ENCODE measurements around the gene SYCN.

The SYCN gene

DNA sequence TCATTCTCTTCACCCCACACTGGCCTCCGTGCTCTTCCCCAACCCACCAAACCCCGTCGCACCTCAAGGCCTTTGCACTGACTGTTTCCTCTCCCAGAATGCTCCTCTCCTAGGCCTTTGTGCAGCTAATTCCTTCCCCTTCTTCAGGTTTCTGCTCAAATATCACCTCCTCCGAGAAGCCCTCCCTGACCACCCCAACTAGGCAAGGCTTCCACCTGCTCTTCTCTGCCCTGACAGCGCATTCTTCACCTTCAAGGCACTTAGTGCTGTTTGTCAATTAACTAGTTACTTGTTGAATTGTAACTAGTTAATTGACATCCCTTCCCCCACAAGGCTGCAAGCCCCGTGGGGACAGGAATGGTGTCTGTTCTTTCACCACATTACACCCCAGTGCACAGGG is 15.1 kb downstream of the SYCN start:
- Histone ChIP-seq H3K9me3 (no peaks in the 10 kb centered on the region), H3K4me1 (no peaks in the 10 kb centered on the region), H3K36me3 (no peaks in the 10 kb centered on the region), H3K27me3 (peaks cover 0 to 30% of the 10 kb centered on the region in 2 donors), H3K4me3 (no peak overlapping the region), H3K27ac (no peak overlapping the region)
- intact Hi-C loops (cut with DNase I; ENCODE audit: low total_unique reads), result loop anchor here (5.0 kb wide), 1 partner anchor 67 kb away; no protein-coding TSS in a partner anchor
- TF ChIP-seq, protein P1, sequence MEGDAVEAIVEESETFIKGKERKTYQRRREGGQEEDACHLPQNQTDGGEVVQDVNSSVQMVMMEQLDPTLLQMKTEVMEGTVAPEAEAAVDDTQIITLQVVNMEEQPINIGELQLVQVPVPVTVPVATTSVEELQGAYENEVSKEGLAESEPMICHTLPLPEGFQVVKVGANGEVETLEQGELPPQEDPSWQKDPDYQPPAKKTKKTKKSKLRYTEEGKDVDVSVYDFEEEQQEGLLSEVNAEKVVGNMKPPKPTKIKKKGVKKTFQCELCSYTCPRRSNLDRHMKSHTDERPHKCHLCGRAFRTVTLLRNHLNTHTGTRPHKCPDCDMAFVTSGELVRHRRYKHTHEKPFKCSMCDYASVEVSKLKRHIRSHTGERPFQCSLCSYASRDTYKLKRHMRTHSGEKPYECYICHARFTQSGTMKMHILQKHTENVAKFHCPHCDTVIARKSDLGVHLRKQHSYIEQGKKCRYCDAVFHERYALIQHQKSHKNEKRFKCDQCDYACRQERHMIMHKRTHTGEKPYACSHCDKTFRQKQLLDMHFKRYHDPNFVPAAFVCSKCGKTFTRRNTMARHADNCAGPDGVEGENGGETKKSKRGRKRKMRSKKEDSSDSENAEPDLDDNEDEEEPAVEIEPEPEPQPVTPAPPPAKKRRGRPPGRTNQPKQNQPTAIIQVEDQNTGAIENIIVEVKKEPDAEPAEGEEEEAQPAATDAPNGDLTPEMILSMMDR (IDR thresholded peaks at IDR 0.05), result no peak
- DNase-seq, result no peak

DNA sequence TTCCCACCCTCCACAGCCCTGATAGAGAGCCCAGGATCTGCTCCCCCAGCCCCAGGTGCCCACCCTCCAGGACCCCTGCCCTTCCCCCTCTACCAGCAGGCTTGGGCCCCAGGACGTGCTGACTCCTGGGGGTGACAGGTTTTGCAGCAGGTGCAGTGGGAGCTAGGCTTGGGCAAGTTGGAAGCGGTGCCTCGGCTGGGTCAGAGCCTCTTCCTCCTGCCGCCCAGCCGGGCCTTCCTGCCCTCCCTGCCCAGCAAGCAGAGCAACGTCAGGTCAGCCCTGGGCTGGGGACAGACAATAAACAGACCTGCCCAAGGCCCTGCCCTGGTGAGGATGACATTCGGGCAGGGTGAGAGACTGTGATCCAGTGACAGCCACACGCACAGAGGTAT is 16.5 kb downstream of the SYCN start:
- Histone ChIP-seq H3K4me1 (no peaks in the 10 kb centered on the region), H3K27ac (no peak overlapping the region), H3K27me3 (peaks cover 0 to 26% of the 10 kb centered on the region in 2 donors), H3K9me3 (no peaks in the 10 kb centered on the region), H3K36me3 (no peaks in the 10 kb centered on the region), H3K4me3 (no peak overlapping the region)
- intact Hi-C loops (cut with DNase I; ENCODE audit: low total_unique reads), result loop anchor here (5.0 kb wide), 1 partner anchor 65 kb away; no protein-coding TSS in a partner anchor
- no peak for DNase-seq
- TF ChIP-seq, protein P1 (IDR thresholded peaks at IDR 0.05), result no peak

DNA sequence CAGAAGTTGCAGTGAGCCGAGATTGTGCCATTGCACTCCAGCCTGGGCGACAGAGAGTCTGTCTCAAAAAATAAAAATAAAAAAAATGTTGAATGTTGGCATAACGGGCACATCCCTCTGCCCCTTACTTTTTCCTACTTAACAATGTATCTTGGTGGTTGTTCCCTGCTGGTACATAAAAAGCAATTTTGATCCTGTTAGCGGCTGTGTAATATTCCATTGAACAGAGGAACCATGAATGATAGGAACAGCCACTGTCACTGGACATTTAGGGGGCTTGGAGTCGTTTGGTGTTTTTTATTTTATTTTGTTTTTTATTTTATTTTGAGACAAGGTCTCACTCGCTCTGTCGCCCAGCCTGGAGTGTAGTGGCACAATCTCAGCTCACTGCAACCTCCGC is 17.7 kb downstream of the SYCN start:
- H3K4me1 ChIP-seq, result no peaks in the 10 kb centered on the region
- no peaks in the 10 kb centered on the region for H3K9me3 ChIP-seq
- intact Hi-C loops (cut with DNase I; ENCODE audit: low total_unique reads), result loop anchor here (5.0 kb wide), 1 partner anchor 64 kb away; no protein-coding TSS in a partner anchor
- no peak for DNase-seq
- no peaks in the 10 kb centered on the region for H3K36me3 ChIP-seq
- peaks cover 0 to 23% of the 10 kb centered on the region in 2 donors for H3K27me3 ChIP-seq
- TF ChIP-seq, protein P1 (IDR thresholded peaks at IDR 0.05), result no peak
- no peak overlapping the region for H3K4me3 ChIP-seq
- H3K27ac ChIP-seq, result no peak overlapping the region

- peaks cover 0 to 9% of the 10 kb centered on the region in 2 donors for H3K27me3 ChIP-seq
- TF ChIP-seq, protein P1 (IDR thresholded peaks at IDR 0.05), result no peak
- no peak for DNase-seq
- peaks cover 6 to 28% (median 17%) of the 10 kb centered on the region in 3 donors for H3K36me3 ChIP-seq
- no peak overlapping the region for H3K27ac ChIP-seq
- no peaks in the 10 kb centered on the region for H3K9me3 ChIP-seq
- no peaks in the 10 kb centered on the region for H3K4me1 ChIP-seq
- no peak overlapping the region for H3K4me3 ChIP-seq
- intact Hi-C loops (cut with DNase I; ENCODE audit: low total_unique reads), result no loop called here
Measured at GRCh38 chr19:39183104-39183503, 21.0 kb downstream of the SYCN start.

GRCh38 chr19:39182174-39182505 is 21.9 kb downstream of the SYCN start:
- peaks cover 15 to 38% (median 26%) of the 10 kb centered on the region in 3 donors for H3K36me3 ChIP-seq

More at GRCh38 chr19:39182174-39182505, 21.9 kb downstream of the SYCN start:
- intact Hi-C loops (cut with DNase I; ENCODE audit: low total_unique reads), result no loop called here
- TF ChIP-seq, protein P1 (IDR thresholded peaks at IDR 0.05), result no peak
- no peak overlapping the region for H3K4me3 ChIP-seq
- no peaks in the 10 kb centered on the region for H3K27me3 ChIP-seq
- H3K9me3 ChIP-seq, result no peaks in the 10 kb centered on the region
- DNase-seq, result no peak
- H3K27ac ChIP-seq, result no peak overlapping the region
- H3K4me1 ChIP-seq, result no peaks in the 10 kb centered on the region
